HepG2 (cell line): Measurements from ENCODE around the gene CCDC150.

Experiments
- MAFK ChIP-seq, 2 experiments: IDR thresholded peaks in 1 of 2; conservative IDR thresholded peaks in 1 of 2; 2 replicates each; pipeline ENCODE4 v1.6.1; 2011; ENCODE audit warnings: improper control_type of control experiment in 2 of 2, low read length in 2 of 2
- POLR2A ChIP-seq, 2 experiments: IDR thresholded peaks; 2 replicates each; pipeline ENCODE4 v1.6.1; 2011; ENCODE audit warnings: low read depth in 2 of 2, low read length in 2 of 2, mild to moderate bottlenecking in 1 of 2, moderate library complexity in 1 of 2; ENCODE audit not compliant: insufficient read depth in 1 of 2
- POLR2AphosphoS5 ChIP-seq: IDR thresholded peaks from 2 replicates; pipeline ENCODE4 v1.6.1; 2012; ENCODE audit warnings: low read depth, low read length
- ZZZ3 ChIP-seq: sonication (generic); formaldehyde crosslinking; IDR thresholded peaks from 2 replicates; pipeline ENCODE4 v1.4.0; 2020; ENCODE audit warnings: missing genetic modification reagents, mild to moderate bottlenecking, borderline replicate concordance
- TF ChIP-seq, protein P1 (sequence below): IDR thresholded peaks from 2 replicates; pipeline ENCODE4 v1.6.1; 2016; ENCODE audit warnings: missing genetic modification reagents, missing compliant biosample characterization
- TF ChIP-seq, protein P2 (sequence below): sonication (generic); formaldehyde crosslinking; IDR thresholded peaks from 2 replicates; pipeline ENCODE4 v1.5.0; 2020; ENCODE audit warnings: mild to moderate bottlenecking, missing genetic modification reagents, moderate library complexity
- TF ChIP-seq, protein P3 (sequence below): sonication (generic); formaldehyde crosslinking; IDR thresholded peaks from 2 replicates; pipeline ENCODE4 v1.4.0; 2020; ENCODE audit warnings: missing genetic modification reagents, mild to moderate bottlenecking, borderline replicate concordance

DNA sequence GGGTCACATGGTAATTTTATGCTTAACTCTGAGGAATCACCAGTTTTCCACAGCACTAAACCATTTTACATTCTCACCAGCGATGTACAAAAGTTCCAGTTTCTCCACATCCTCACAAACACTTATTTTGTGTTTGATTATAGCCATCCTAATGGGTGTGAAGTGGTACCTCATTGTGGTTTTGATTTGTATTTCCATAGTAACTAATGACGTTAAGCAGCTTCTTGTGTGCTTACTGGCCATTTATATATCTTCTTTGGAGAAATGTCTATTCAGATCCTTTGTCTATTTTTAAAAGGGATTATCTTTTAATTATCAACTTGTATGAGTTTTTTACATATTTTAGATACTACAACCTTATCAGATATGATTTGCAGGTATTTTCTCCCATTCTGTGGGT lies 42.0 kb downstream of the CCDC150 start:
- no peak for TF ChIP-seq ZZZ3 (CRISPR knock-in tag)
- TF ChIP-seq, protein P1, sequence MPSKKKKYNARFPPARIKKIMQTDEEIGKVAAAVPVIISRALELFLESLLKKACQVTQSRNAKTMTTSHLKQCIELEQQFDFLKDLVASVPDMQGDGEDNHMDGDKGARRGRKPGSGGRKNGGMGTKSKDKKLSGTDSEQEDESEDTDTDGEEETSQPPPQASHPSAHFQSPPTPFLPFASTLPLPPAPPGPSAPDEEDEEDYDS, result no peak
- no peak for TF ChIP-seq MAFK (conservative IDR thresholded peaks at IDR 0.05 in 1 of 2, IDR thresholded peaks at IDR 0.05 in 1 of 2; ENCODE audit: low read length in 2 of 2)
- TF ChIP-seq POLR2AphosphoS5, result no peak
- TF ChIP-seq, protein P2, sequence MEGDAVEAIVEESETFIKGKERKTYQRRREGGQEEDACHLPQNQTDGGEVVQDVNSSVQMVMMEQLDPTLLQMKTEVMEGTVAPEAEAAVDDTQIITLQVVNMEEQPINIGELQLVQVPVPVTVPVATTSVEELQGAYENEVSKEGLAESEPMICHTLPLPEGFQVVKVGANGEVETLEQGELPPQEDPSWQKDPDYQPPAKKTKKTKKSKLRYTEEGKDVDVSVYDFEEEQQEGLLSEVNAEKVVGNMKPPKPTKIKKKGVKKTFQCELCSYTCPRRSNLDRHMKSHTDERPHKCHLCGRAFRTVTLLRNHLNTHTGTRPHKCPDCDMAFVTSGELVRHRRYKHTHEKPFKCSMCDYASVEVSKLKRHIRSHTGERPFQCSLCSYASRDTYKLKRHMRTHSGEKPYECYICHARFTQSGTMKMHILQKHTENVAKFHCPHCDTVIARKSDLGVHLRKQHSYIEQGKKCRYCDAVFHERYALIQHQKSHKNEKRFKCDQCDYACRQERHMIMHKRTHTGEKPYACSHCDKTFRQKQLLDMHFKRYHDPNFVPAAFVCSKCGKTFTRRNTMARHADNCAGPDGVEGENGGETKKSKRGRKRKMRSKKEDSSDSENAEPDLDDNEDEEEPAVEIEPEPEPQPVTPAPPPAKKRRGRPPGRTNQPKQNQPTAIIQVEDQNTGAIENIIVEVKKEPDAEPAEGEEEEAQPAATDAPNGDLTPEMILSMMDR (CRISPR knock-in tag), result no peak
- no peak for TF ChIP-seq POLR2A (IDR thresholded peaks at IDR 0.05; ENCODE audit: insufficient read depth in 1 of 2, low read depth in 2 of 2, low read length in 2 of 2)
- TF ChIP-seq, protein P3, sequence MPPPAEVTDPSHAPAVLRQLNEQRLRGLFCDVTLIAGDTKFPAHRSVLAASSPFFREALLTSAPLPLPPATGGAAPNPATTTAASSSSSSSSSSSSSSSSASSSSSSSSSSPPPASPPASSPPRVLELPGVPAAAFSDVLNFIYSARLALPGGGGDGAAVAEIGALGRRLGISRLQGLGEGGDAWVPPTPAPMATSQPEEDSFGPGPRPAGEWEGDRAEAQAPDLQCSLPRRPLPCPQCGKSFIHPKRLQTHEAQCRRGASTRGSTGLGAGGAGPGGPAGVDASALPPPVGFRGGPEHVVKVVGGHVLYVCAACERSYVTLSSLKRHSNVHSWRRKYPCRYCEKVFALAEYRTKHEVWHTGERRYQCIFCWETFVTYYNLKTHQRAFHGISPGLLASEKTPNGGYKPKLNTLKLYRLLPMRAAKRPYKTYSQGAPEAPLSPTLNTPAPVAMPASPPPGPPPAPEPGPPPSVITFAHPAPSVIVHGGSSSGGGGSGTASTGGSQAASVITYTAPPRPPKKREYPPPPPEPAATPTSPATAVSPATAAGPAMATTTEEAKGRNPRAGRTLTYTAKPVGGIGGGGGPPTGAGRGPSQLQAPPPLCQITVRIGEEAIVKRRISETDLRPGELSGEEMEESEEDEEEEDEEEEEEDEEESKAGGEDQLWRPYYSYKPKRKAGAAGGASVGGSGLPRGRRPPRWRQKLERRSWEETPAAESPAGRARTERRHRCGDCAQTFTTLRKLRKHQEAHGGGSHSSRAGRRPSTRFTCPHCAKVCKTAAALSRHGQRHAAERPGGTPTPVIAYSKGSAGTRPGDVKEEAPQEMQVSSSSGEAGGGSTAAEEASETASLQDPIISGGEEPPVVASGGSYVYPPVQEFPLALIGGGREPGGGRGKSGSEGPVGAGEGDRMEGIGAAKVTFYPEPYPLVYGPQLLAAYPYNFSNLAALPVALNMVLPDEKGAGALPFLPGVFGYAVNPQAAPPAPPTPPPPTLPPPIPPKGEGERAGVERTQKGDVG (CRISPR knock-in tag), result no peak
